Osteoblast (primary cell): Measurements from ENCODE around the gene OR2W1. TPM values are rescaled to one million over a fixed set of nuclear protein-coding genes. Genes with fewer than 3 reads are reported as not detected.

Experiments used
- DNase-seq: peaks from one replicate; pipeline ENCODE4 v3.0.0; 2011; ENCODE audit warnings: low spot score, mixed read lengths; ENCODE audit not compliant: insufficient read length; ENCODE audit errors: missing footprints
- H2AFZ ChIP-seq: 2 replicates; pipeline ENCODE4 v1.6.0; 2011; ENCODE audit warnings: mild to moderate bottlenecking, low read length
- H3K27ac ChIP-seq: 2 replicates; pipeline ENCODE4 v1.5.1; 2011; ENCODE audit warnings: mild to moderate bottlenecking, low read depth, low read length, moderate library complexity
- H3K27me3 ChIP-seq: 2 replicates; pipeline ENCODE4 v1.6.0; 2012; ENCODE audit warnings: mild to moderate bottlenecking, control low read depth, inconsistent platforms, low read length, moderate library complexity; ENCODE audit not compliant: insufficient read depth
- H3K36me3 ChIP-seq: 2 replicates; pipeline ENCODE4 v1.5.1; 2011; ENCODE audit warnings: mild to moderate bottlenecking, low read length, control low read depth, moderate library complexity; ENCODE audit not compliant: insufficient read depth
- H3K4me1 ChIP-seq: 2 replicates; pipeline ENCODE4 v1.5.1; 2011; ENCODE audit warnings: mild to moderate bottlenecking, low read length, control low read depth, moderate library complexity; ENCODE audit not compliant: insufficient read depth
- H3K4me2 ChIP-seq: 2 replicates; pipeline ENCODE4 v1.6.0; 2011; ENCODE audit warnings: mild to moderate bottlenecking, low read length; ENCODE audit not compliant: insufficient read depth
- H3K4me3 ChIP-seq: fragments of 200-600 bp; sonication (generic); 3 replicates; pipeline ENCODE4 v1.5.1; 2012; ENCODE audit warnings: mild to moderate bottlenecking, low read length, inconsistent platforms; ENCODE audit not compliant: insufficient read depth
- H3K79me2 ChIP-seq: 2 replicates; pipeline ENCODE4 v1.6.0; 2012; ENCODE audit warnings: mild to moderate bottlenecking, low read length, control low read depth, inconsistent platforms; ENCODE audit not compliant: insufficient read depth
- H3K9me3 ChIP-seq: 2 replicates; pipeline ENCODE4 v1.5.1; 2011; ENCODE audit warnings: low read depth, low read length, control low read depth
- H4K20me1 ChIP-seq: 2 replicates; pipeline ENCODE4 v1.6.0; 2012; ENCODE audit warnings: mild to moderate bottlenecking, low read length, control low read depth; ENCODE audit not compliant: insufficient read depth
- total RNA-seq: library from RNA; depleted of rRNA; stranded (reverse); fragments of >200 nt; gene quantifications from 2 replicates; pipeline ENCODE4 v1.2.3, GENCODE V29; 2012
- TF ChIP-seq, protein P1 (sequence below): IDR thresholded peaks from 2 replicates; pipeline ENCODE4 v1.5.1; 2011; ENCODE audit warnings: mild to moderate bottlenecking, low read depth, low read length, moderate library complexity; ENCODE audit errors: extremely low read depth

Gene OR2W1, protein sequence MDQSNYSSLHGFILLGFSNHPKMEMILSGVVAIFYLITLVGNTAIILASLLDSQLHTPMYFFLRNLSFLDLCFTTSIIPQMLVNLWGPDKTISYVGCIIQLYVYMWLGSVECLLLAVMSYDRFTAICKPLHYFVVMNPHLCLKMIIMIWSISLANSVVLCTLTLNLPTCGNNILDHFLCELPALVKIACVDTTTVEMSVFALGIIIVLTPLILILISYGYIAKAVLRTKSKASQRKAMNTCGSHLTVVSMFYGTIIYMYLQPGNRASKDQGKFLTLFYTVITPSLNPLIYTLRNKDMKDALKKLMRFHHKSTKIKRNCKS
- not detected in 2 replicates for total RNA-seq

DNA sequence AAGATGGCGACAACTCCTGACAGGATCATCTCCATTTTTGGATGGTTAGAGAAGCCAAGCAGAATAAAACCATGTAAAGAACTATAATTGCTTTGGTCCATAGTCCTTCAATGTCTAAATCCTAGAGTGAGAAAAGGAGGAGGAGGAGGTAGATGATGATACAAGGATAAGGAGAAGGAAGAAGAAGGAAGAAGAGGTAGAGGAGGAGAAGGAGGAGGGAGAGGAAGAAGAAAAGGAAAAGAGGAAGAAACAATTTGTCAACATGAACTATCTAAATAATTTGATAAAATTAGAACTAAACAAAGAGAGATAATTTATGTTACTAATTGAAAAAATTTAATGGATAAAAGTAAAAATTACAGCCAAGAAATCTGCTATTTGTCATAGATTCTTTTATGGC is at the start of gene OR2W1:
Gene OR2W1 (minus strand): TSS at position 101 of the 400 bp plus-strand sequence. CDS start 0 bp downstream, at position 101.
- H3K4me3 ChIP-seq = no peak within 1 kb of the TSS
- H3K27me3 ChIP-seq = no peaks in the 10 kb centered on the region
- H3K4me1 ChIP-seq = no peaks in the 10 kb centered on the region
- H3K79me2 ChIP-seq = no peaks in the 10 kb centered on the region
- no peak within 1 kb of the TSS for H2AFZ ChIP-seq
- DNase-seq = no peak
- no peak within 1 kb of the TSS for H3K27ac ChIP-seq
- H3K9me3 ChIP-seq = no peaks in the 10 kb centered on the region
- H3K4me2 ChIP-seq = no peak within 1 kb of the TSS
- no peaks in the 10 kb centered on the region for H3K36me3 ChIP-seq
- no peaks in the 10 kb centered on the region for H4K20me1 ChIP-seq
- TF ChIP-seq, protein P1, sequence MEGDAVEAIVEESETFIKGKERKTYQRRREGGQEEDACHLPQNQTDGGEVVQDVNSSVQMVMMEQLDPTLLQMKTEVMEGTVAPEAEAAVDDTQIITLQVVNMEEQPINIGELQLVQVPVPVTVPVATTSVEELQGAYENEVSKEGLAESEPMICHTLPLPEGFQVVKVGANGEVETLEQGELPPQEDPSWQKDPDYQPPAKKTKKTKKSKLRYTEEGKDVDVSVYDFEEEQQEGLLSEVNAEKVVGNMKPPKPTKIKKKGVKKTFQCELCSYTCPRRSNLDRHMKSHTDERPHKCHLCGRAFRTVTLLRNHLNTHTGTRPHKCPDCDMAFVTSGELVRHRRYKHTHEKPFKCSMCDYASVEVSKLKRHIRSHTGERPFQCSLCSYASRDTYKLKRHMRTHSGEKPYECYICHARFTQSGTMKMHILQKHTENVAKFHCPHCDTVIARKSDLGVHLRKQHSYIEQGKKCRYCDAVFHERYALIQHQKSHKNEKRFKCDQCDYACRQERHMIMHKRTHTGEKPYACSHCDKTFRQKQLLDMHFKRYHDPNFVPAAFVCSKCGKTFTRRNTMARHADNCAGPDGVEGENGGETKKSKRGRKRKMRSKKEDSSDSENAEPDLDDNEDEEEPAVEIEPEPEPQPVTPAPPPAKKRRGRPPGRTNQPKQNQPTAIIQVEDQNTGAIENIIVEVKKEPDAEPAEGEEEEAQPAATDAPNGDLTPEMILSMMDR = no peak

DNA sequence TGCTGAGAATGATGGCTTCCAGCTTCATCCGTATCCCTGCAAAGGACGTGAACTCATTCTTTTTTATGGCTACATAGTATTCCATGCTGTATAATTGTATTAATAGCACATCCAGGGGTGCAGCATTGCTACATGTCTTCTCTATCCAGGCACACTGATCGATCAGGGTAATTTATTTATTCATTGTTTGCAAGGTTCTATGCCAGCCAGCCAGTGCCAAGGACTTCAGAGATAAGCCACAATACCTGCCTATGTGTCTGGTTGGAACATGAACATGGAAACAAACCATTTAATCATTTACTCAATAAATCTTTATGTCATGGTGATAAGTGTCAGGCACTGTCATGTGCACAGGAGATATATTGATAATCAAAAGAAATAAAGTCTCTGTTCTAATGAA is 48.0 kb upstream of the OR2W1 start:
- H3K36me3 ChIP-seq = no peaks in the 10 kb centered on the region
- no peaks in the 10 kb centered on the region for H3K27me3 ChIP-seq
- no peak overlapping the region for H2AFZ ChIP-seq
- H3K4me3 ChIP-seq = no peak overlapping the region
- DNase-seq = no peak
- H3K79me2 ChIP-seq = no peaks in the 10 kb centered on the region
- H3K4me1 ChIP-seq = no peaks in the 10 kb centered on the region
- H3K4me2 ChIP-seq = no peak overlapping the region
- TF ChIP-seq, protein P1 = no peak
- no peak overlapping the region for H3K27ac ChIP-seq
- no peaks in the 10 kb centered on the region for H4K20me1 ChIP-seq
- no peaks in the 10 kb centered on the region for H3K9me3 ChIP-seq

DNA sequence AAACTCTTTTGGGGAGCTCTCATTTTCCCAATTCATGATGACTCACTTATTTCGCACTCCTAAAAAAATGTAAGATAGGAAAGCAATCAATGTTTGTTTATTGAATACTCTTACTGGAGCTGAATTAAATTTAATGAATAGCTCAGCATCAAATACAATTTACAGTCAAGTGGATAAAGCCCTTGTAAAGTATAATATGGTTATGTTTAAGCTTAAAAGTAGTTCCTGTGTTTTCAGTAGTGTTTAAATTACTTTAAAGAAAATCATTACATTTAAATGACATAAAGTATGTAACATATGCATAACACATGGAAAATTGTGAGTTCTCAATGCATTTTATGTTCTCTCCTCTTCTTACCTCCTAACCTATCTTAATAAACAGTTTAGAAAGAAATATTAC is 42.2 kb upstream of the OR2W1 start, which contains the start of gene OR2B3:
Gene OR2B3 (minus strand): TSS at position 101 of the 400 bp plus-strand sequence. CDS start 65 bp downstream, at position 36.
- H3K4me3 ChIP-seq = no peak within 1 kb of the TSS
- H3K27ac ChIP-seq = no peak within 1 kb of the TSS
- H3K9me3 ChIP-seq = no peaks in the 10 kb centered on the region
- no peak for DNase-seq
- H3K4me2 ChIP-seq = no peak within 1 kb of the TSS
- H3K79me2 ChIP-seq = no peaks in the 10 kb centered on the region
- no peak within 1 kb of the TSS for H2AFZ ChIP-seq
- no peaks in the 10 kb centered on the region for H3K4me1 ChIP-seq
- no peaks in the 10 kb centered on the region for H3K36me3 ChIP-seq
- no peaks in the 10 kb centered on the region for H3K27me3 ChIP-seq
- TF ChIP-seq, protein P1 = no peak
- H4K20me1 ChIP-seq = no peaks in the 10 kb centered on the region

DNA sequence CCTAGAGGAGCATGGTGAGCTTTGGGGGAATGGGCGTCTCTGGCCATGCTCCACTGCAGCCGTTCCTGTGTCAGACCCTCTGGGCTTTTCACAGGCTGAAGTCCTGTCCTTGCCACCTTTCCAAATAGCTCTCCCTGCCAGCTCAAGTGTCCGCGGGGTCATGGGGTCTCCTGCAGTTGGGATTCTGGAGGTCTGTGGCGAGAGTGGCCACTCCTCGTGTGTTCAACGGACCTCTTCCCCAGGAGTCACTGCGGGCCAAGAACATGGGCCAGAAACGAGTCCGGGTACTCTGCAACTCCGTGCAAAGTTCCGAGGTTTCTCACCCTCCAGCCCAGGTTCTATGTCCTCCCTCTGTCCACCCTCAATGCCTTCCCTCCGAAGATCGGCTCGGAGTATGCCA is 37.5 kb upstream of the OR2W1 start:
- no peaks in the 10 kb centered on the region for H3K27me3 ChIP-seq
- H4K20me1 ChIP-seq = no peaks in the 10 kb centered on the region
- H3K36me3 ChIP-seq = no peaks in the 10 kb centered on the region
- H2AFZ ChIP-seq = no peak overlapping the region
- no peaks in the 10 kb centered on the region for H3K9me3 ChIP-seq
- H3K4me2 ChIP-seq = no peak overlapping the region
- no peak overlapping the region for H3K27ac ChIP-seq
- H3K4me3 ChIP-seq = no peak overlapping the region
- no peaks in the 10 kb centered on the region for H3K79me2 ChIP-seq
- DNase-seq = no peak
- H3K4me1 ChIP-seq = no peaks in the 10 kb centered on the region
- TF ChIP-seq, protein P1 = no peak
